Measurements from ENCODE around the gene SUPT20H. TPM values are rescaled to one million over a fixed set of nuclear protein-coding genes. Genes with fewer than 3 reads are reported as not detected.

SUPT20H gene
- polyA plus RNA-seq, 1 donor from 2014 or later: 89.2 TPM

DNA sequence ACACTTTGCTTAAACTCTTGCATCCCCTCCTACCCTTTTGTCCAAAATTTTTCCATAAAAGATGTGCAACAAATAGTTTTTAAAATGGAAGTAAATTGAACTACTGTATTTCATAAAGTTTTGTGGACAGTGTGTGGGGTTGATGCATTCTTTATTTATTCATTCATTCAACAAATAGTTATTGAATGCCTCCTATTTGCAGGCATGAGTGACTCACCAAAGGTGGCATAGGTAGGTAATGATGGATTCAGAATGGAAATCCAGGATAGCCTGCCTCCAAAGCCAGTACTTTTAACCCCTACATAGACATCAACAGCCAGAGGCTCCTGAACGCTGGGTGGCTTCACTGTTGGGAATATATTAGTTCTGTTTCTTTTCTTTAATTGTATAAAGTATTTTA lies 48.4 kb upstream of the SUPT20H start:
- H2AFZ ChIP-seq (ENCODE audit: low read depth, low read length): no peak overlapping the region
- no peaks in the 10 kb centered on the region for H3K9me3 ChIP-seq (ENCODE audit: low read length)
- no peaks in the 10 kb centered on the region for H3F3A ChIP-seq (ENCODE audit: insufficient read depth, low read length, poor library complexity, severe bottlenecking)
- TF ChIP-seq, protein P1, sequence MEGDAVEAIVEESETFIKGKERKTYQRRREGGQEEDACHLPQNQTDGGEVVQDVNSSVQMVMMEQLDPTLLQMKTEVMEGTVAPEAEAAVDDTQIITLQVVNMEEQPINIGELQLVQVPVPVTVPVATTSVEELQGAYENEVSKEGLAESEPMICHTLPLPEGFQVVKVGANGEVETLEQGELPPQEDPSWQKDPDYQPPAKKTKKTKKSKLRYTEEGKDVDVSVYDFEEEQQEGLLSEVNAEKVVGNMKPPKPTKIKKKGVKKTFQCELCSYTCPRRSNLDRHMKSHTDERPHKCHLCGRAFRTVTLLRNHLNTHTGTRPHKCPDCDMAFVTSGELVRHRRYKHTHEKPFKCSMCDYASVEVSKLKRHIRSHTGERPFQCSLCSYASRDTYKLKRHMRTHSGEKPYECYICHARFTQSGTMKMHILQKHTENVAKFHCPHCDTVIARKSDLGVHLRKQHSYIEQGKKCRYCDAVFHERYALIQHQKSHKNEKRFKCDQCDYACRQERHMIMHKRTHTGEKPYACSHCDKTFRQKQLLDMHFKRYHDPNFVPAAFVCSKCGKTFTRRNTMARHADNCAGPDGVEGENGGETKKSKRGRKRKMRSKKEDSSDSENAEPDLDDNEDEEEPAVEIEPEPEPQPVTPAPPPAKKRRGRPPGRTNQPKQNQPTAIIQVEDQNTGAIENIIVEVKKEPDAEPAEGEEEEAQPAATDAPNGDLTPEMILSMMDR (IDR thresholded peaks at IDR 0.05; ENCODE audit: poor library complexity, severe bottlenecking): no peak
- no peak for TF ChIP-seq SMC3 (conservative IDR thresholded peaks at IDR 0.05; ENCODE audit: poor library complexity)
- no peak for TF ChIP-seq MXI1 (conservative IDR thresholded peaks at IDR 0.05; ENCODE audit: poor library complexity, severe bottlenecking)
- TF ChIP-seq TAF1 (IDR thresholded peaks at IDR 0.05; ENCODE audit: low read depth): no peak
- TF ChIP-seq POLR2AphosphoS5 (IDR thresholded peaks at IDR 0.05): no peak
- no peak for TF ChIP-seq EZH2 (IDR thresholded peaks at IDR 0.05; ENCODE audit: borderline replicate concordance, insufficient read depth, low read length, poor library complexity, severe bottlenecking)
- TF ChIP-seq RAD21 (conservative IDR thresholded peaks at IDR 0.05): no peak
- TF ChIP-seq, protein P2, sequence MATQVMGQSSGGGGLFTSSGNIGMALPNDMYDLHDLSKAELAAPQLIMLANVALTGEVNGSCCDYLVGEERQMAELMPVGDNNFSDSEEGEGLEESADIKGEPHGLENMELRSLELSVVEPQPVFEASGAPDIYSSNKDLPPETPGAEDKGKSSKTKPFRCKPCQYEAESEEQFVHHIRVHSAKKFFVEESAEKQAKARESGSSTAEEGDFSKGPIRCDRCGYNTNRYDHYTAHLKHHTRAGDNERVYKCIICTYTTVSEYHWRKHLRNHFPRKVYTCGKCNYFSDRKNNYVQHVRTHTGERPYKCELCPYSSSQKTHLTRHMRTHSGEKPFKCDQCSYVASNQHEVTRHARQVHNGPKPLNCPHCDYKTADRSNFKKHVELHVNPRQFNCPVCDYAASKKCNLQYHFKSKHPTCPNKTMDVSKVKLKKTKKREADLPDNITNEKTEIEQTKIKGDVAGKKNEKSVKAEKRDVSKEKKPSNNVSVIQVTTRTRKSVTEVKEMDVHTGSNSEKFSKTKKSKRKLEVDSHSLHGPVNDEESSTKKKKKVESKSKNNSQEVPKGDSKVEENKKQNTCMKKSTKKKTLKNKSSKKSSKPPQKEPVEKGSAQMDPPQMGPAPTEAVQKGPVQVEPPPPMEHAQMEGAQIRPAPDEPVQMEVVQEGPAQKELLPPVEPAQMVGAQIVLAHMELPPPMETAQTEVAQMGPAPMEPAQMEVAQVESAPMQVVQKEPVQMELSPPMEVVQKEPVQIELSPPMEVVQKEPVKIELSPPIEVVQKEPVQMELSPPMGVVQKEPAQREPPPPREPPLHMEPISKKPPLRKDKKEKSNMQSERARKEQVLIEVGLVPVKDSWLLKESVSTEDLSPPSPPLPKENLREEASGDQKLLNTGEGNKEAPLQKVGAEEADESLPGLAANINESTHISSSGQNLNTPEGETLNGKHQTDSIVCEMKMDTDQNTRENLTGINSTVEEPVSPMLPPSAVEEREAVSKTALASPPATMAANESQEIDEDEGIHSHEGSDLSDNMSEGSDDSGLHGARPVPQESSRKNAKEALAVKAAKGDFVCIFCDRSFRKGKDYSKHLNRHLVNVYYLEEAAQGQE (IDR thresholded peaks at IDR 0.05; ENCODE audit: borderline replicate concordance): no peak
- no peak for TF ChIP-seq EP300 (conservative IDR thresholded peaks at IDR 0.05; ENCODE audit: poor library complexity, severe bottlenecking)
- H3K27me3 ChIP-seq (ENCODE audit: insufficient read depth, low read depth, low read length): no peaks in the 10 kb centered on the region
- no peaks in the 10 kb centered on the region for H3K9me2 ChIP-seq (ENCODE audit: insufficient read depth, low read length)
- H3K27ac ChIP-seq (ENCODE audit: low read length): no peak overlapping the region
- H3K4me3 ChIP-seq (ENCODE audit: low read length): no peak overlapping the region
- H3K36me3 ChIP-seq (ENCODE audit: insufficient read depth, low read length): no peaks in the 10 kb centered on the region
- H4K20me1 ChIP-seq (ENCODE audit: insufficient read depth): no peaks in the 10 kb centered on the region
- no peaks in the 10 kb centered on the region for H3K79me2 ChIP-seq (replicated peaks; ENCODE audit: insufficient read depth, low read length)
- no peak overlapping the region for H3K4me2 ChIP-seq (ENCODE audit: low read length)
- H3K9ac ChIP-seq (ENCODE audit: low read length): no peak overlapping the region

DNA sequence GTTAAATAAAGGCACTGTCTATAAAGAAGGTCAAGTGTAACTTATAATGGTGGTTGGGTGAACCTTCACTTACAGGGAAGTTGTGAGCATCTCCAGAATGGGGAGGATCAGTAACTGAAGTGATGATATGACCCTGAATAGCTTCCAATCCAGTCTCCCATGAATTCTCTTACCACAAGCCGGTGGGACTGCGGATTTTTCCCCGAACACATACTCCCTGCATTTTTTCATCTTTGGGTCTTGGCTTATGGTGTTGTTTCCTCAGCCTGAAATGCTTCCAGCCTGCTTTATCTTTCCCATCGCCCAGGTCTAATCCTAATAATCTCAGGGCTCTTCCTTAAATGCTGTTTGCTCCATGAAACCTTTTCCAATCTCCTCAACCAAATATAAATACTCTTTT lies 48.0 kb upstream of the SUPT20H start:
- no peaks in the 10 kb centered on the region for H3K79me2 ChIP-seq (replicated peaks; ENCODE audit: insufficient read depth, low read length)
- no peaks in the 10 kb centered on the region for H3K9me3 ChIP-seq (ENCODE audit: low read length)
- H3F3A ChIP-seq (ENCODE audit: insufficient read depth, low read length, poor library complexity, severe bottlenecking): no peaks in the 10 kb centered on the region
- no peak for TF ChIP-seq RAD21 (conservative IDR thresholded peaks at IDR 0.05)
- TF ChIP-seq MXI1 (conservative IDR thresholded peaks at IDR 0.05; ENCODE audit: poor library complexity, severe bottlenecking): no peak
- TF ChIP-seq, protein P1 (IDR thresholded peaks at IDR 0.05; ENCODE audit: poor library complexity, severe bottlenecking): no peak
- TF ChIP-seq SMC3 (conservative IDR thresholded peaks at IDR 0.05; ENCODE audit: poor library complexity): no peak
- TF ChIP-seq TAF1 (IDR thresholded peaks at IDR 0.05; ENCODE audit: low read depth): no peak
- TF ChIP-seq EP300 (conservative IDR thresholded peaks at IDR 0.05; ENCODE audit: poor library complexity, severe bottlenecking): no peak
- TF ChIP-seq, protein P2 (IDR thresholded peaks at IDR 0.05; ENCODE audit: borderline replicate concordance): no peak
- H3K9ac ChIP-seq (ENCODE audit: low read length): no peak overlapping the region
- no peak overlapping the region for H2AFZ ChIP-seq (ENCODE audit: low read depth, low read length)
- H3K9me2 ChIP-seq (ENCODE audit: insufficient read depth, low read length): no peaks in the 10 kb centered on the region
- no peak overlapping the region for H3K4me2 ChIP-seq (ENCODE audit: low read length)
- H4K20me1 ChIP-seq (ENCODE audit: insufficient read depth): no peaks in the 10 kb centered on the region
- H3K27ac ChIP-seq (ENCODE audit: low read length): no peak overlapping the region
- H3K27me3 ChIP-seq (ENCODE audit: insufficient read depth, low read depth, low read length): no peaks in the 10 kb centered on the region
- H3K36me3 ChIP-seq (ENCODE audit: insufficient read depth, low read length): no peaks in the 10 kb centered on the region
- H3K4me3 ChIP-seq (ENCODE audit: low read length): no peak overlapping the region

Data from neural cell (in vitro differentiated cells).